GM12891 (cell line): Measurements from ENCODE around the gene GPD1.

Source experiments
- PAX5 ChIP-seq: IDR thresholded peaks from 2 replicates; pipeline ENCODE4 v1.6.1; 2011; ENCODE audit warnings: low read length, moderate library complexity, mild to moderate bottlenecking; ENCODE audit not compliant: insufficient read depth, severe bottlenecking
- POLR2A ChIP-seq: IDR thresholded peaks from 2 replicates; pipeline ENCODE4 v1.6.1; 2011; ENCODE audit warnings: low read depth, low read length, control low read depth
- POLR2AphosphoS5 ChIP-seq: IDR thresholded peaks from 2 replicates; pipeline ENCODE4 v1.6.1; 2011; ENCODE audit warnings: low read depth, low read length, control low read depth
- SPI1 ChIP-seq: IDR thresholded peaks from 2 replicates; pipeline ENCODE4 v1.6.1; 2011; ENCODE audit warnings: low read depth, low read length, control low read depth
- TAF1 ChIP-seq: IDR thresholded peaks from 2 replicates; pipeline ENCODE4 v1.6.1; 2011; ENCODE audit warnings: low read depth, low read length, control low read depth

DNA sequence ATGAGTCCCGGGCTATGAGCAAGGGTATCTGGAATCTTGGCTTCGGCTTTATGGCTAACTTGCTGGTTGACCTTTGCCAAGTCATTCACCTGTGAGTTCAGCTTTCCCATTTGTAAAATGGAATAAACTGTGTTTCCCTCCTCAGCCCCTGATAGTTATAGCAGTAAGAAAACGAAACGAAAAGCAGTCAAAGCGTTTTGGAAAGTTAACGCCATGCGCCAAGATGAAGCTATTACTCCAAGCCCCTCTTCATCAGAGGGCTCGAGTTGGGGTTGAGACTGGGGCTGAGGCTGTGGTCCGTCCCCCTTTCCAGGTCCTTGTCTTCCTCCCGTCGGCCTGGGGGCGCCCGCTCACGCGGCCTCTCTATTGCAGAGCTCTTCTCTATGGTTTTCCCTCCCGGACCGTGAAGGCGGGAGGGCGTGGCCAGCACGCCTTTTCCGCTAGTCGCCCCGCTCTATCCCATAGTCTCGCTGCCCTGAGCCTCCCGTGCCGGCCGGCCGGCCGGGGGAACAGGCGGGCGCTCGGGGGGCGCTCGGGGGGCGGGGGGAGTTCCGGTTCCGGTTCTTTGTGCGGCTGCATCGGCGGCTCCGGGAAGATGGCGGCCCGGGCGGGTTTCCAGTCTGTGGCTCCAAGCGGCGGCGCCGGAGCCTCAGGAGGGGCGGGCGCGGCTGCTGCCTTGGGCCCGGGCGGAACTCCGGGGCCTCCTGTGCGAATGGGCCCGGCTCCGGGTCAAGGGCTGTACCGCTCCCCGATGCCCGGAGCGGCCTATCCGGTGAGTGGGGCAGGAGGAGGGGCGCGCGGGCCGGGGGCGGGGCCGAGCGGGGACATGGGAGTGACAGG, 18.8 kb upstream of the GPD1 start, which contains the start of gene SMARCD1:
- TF ChIP-seq POLR2A (peak; percentile 54; the same call in 1 of the 2 replicates), POLR2AphosphoS5 (peak; percentile 65), TAF1 (peak; percentile 19), SPI1 (no peak), PAX5 (no peak)
